Astrocyte (in vitro differentiated cells and primary cell): ENCODE results near the gene REG1A.

Source experiments
- EZH2 ChIP-seq: IDR thresholded peaks from 2 replicates; pipeline ENCODE4 v1.6.1; 2012; ENCODE audit warnings: mild to moderate bottlenecking, low read length, inconsistent platforms; ENCODE audit not compliant: insufficient read depth
- TF ChIP-seq, protein P1 (sequence below): IDR thresholded peaks from 2 replicates; pipeline ENCODE4 v1.5.1; 2011; ENCODE audit warnings: low read depth, mild to moderate bottlenecking, inconsistent platforms, low read length, moderate library complexity; ENCODE audit not compliant: insufficient read depth

DNA sequence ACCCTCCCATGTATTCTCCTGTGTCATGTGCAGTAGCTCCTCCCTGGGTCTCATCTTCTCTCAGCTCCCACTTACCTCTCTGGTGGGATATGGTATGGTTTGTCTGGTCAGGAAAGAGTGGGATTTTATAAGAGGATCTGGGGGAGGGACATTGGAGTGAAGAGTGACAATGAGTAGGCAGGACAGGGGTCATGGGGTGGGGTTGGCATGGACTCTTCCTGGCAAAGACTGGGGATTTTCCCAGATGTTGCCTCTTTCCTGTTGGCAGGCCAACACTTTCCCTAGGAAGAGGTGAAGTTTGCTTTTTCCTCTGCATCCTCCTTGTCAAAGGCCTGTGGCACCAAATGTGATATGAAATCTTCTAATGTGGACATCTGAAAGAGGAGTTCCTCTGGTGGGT is 39.4 kb downstream of the REG1A start, which contains the start of gene REG3A:
- TF ChIP-seq, protein P1, sequence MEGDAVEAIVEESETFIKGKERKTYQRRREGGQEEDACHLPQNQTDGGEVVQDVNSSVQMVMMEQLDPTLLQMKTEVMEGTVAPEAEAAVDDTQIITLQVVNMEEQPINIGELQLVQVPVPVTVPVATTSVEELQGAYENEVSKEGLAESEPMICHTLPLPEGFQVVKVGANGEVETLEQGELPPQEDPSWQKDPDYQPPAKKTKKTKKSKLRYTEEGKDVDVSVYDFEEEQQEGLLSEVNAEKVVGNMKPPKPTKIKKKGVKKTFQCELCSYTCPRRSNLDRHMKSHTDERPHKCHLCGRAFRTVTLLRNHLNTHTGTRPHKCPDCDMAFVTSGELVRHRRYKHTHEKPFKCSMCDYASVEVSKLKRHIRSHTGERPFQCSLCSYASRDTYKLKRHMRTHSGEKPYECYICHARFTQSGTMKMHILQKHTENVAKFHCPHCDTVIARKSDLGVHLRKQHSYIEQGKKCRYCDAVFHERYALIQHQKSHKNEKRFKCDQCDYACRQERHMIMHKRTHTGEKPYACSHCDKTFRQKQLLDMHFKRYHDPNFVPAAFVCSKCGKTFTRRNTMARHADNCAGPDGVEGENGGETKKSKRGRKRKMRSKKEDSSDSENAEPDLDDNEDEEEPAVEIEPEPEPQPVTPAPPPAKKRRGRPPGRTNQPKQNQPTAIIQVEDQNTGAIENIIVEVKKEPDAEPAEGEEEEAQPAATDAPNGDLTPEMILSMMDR, result no peak
- TF ChIP-seq EZH2, result no peak
